ENCODE measurements around the gene JMJD8. TPM values are rescaled to one million over a fixed set of nuclear protein-coding genes. Genes with fewer than 3 reads are reported as not detected.
A peak's percentile ranks its signal among the peaks of the same experiment; 100 is the strongest.

The JMJD8 gene
- total RNA-seq, 1 experiment from 2014 or later = 23.4 TPM

DNA sequence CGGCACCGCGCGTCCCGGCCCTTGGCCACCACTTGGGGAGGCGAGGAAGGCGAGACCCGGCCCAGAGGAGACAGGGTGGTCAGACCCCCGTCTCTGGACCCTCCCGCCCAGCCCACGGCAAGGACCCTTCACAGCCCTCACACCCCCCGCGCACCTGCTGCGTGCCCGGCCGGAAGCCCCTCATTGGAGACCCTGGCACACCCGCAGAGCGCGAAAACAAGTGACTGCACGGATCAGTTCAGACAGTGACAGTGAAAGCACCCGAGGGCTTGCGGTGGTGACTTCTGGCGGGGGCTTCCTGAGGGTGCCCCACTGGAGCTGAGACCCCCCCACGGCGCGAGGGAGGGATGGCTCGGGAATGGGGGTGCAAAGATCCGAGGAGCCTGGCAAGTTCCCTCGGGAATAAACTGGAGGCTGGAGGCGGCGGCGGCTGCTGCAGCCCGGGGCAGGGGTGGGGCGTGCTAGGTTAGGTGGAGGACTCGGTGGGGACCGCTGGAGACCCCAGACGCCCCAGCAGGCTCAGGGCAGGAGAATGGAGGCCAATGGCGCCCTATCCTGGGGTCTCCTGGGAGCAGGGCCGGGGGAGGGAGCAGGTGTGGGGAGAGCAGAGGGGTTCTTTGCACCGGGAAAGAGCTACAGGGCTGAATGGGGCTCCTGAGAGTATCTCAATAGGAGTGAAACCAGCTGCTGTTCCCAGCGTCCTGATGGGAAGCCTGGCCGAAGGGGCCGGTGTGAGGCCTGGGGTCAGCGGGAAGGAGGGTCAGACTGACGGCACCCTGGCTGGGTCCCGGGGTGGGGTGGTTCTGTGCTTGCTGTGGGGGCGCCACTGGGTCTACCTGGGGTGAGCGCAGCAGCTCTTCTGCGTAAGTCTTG lies 22.3 kb upstream of the JMJD8 start:
- peak overlapping the region; percentile 28; the same call in 1 of the 2 replicates for H3K4me3 ChIP-seq
- H3K27ac ChIP-seq = no peak overlapping the region
- H3K9me3 ChIP-seq (replicated peaks) = no peaks in the 10 kb centered on the region
- peaks cover 18% of the 10 kb centered on the region for H3K4me1 ChIP-seq
- no peaks in the 10 kb centered on the region for H3K36me3 ChIP-seq
- peaks cover 29% of the 10 kb centered on the region for H3K27me3 ChIP-seq
- DNase-seq = no peak

DNA sequence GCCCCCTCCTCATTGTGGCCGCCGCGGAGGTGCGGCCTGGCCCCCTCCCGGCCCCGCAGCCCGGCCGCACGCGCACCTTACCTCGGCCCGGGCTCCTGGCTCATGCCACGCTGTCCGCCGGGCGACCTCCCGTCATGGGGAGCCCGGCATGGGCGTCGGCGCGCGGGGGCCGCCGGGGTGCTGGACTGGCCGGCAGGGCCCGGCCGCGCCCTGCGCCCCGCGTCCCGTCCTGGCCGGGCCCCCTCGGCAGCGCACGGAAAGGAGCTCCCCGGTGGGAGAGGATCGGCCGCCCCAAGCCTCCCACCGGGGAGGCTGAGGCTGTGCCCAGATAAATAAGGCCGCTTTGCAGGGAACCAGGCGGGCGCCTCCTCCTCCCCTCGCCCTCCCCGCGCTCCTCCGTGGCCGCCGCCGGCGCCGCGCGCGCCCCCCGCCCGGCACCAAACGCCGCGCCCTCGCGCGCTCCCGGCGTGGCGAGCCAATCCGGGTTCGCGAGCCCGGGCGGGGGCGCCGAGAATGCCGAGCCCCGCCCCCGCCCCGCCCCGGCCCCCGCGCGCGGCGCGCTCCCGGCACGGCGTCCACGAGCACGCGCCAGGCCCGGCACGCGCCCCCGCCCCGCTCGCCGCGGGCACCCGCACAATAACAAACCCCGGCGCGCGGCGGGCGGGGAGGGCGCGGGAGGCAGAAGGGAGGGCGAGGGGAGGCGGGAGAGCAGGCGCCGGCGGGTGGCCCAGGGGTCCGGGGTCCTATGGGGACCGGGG lies 21.5 kb upstream of the JMJD8 start, which contains the start of gene FBXL16:
Gene FBXL16, minus strand, starts transcription at position 371 of the 758 bp plus-strand sequence. CDS start 8,396 bp downstream, outside the sequence.
- DNase-seq = peak in 1 of 2 experiments; percentile 43
- H3K27ac ChIP-seq = no peak within 1 kb of the TSS
- H3K27me3 ChIP-seq = peaks cover 35% of the 10 kb centered on the region
- peak within 1 kb of the TSS; percentile 35 for H3K4me3 ChIP-seq
- no peaks in the 10 kb centered on the region for H3K9me3 ChIP-seq (replicated peaks)
- H3K4me1 ChIP-seq = peaks cover 10% of the 10 kb centered on the region
- no peaks in the 10 kb centered on the region for H3K36me3 ChIP-seq

DNA sequence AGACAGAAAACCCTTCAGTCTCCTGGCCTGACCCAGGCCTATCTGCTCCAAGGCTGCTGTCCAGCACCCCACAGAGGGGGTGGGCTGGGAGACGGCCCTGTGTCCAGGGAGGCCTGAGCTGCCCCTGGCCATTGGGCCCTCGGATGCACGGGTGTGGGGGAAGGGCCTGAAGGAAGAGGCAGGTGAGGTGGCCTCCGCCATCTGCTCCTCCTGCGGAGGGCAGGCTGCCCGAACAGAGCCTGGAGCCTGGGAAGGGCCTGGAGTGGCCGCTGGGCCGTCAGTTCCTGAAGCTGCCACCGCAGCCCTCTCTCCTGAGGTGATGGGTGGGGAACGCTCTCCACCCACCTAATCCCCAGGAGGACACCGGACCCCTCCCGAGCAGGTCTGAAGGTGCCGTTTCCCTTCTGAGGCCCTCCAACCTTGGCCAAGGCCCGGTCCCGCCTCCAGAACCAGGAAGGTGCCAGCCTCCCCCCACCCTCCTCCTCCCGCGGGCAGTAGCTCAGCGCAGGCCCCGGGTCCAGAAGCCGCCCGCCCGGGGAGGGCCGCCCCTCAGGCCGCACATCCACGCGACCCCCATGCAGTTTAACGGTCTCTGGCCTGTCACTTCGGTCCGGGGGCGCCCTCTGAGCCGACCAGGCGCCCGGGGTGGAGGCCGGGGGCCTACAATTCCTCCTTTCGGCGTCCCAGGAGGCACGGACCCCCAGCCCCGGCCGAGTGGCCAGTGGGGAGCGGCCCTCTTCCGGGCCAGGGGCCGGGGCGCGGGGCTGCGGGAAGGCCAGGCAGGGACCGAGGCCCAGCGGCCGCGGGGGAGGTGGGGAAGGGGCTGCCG lies 20.6 kb upstream of the JMJD8 start:
- Histone ChIP-seq H3K4me1 (peaks cover 1% of the 10 kb centered on the region), H3K36me3 (no peaks in the 10 kb centered on the region), H3K27me3 (peaks cover 35% of the 10 kb centered on the region), H3K4me3 (peak overlapping the region; percentile 35), H3K9me3 (replicated peaks) (no peaks in the 10 kb centered on the region), H3K27ac (no peak overlapping the region)
- no peak for DNase-seq

DNA sequence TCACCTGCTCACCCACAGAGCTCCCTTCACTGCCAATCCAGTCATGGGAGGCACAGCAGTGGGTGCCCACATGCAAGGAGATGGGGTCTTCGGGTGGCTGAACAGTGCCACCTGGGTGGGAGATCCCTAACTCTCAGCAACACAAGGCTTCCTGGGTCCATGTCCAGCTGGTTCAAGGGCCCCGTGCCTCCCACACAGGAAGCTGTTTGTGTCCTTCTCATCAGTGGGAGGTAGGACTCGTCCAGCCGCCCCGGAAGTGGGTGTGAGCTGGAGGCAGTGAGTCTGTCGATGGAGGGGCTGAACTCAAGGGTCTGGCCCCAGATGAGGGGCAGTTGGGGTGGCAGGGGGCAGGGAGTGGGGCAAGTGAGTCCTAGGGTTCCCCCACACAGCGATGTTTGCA lies 19.9 kb upstream of the JMJD8 start:
- H3K36me3 ChIP-seq = no peaks in the 10 kb centered on the region
- DNase-seq = no peak
- H3K4me3 ChIP-seq = no peak overlapping the region
- no peak overlapping the region for H3K27ac ChIP-seq
- no peaks in the 10 kb centered on the region for H3K4me1 ChIP-seq
- H3K9me3 ChIP-seq (replicated peaks) = no peaks in the 10 kb centered on the region
- peaks cover 35% of the 10 kb centered on the region for H3K27me3 ChIP-seq

DNA sequence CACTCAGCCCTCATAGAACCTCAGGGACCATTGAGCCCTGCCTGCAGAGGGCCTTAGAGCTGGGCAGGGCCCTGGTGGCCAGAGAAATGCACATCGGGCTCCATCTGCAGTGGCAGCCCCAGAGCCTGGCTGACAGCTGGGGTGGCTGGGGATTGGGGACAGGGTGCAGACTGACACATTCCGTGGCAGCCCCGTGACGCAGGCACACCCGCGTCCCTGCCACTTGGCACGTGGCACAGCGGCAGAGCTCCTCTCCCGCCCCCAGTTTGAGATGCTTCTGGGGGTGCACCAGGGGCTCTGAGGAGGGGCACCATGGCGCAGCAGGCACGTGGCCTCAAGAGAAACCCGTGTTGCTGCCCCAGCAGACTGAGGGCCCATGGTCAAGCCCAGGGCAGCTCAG lies 19.3 kb upstream of the JMJD8 start:
- no peak overlapping the region for H3K4me3 ChIP-seq
- no peaks in the 10 kb centered on the region for H3K9me3 ChIP-seq (replicated peaks)
- no peak for DNase-seq
- H3K27me3 ChIP-seq = peaks cover 35% of the 10 kb centered on the region
- H3K4me1 ChIP-seq = no peaks in the 10 kb centered on the region
- H3K36me3 ChIP-seq = no peaks in the 10 kb centered on the region
- H3K27ac ChIP-seq = no peak overlapping the region

DNA sequence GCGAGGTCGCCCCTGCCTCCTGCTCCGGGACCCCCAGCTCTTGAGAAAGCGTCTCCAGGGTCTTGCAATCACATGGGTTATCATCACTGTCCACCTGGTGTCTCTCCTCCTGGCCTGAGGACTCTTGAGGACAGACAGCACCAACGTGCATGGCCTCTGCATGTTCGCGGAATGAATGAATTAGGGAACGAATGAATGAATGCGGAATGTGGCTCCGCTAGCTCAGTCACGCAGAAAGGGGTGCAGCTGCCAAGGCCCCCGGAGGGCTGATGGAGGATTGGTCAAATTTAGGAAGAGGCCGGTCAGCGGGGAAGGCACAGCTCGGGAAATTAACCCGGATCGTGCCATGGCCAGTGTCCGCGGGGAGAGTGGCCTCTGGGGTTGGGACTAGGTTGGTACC lies 18.2 kb upstream of the JMJD8 start:
- H3K4me3 ChIP-seq = no peak overlapping the region
- H3K27me3 ChIP-seq = peaks cover 35% of the 10 kb centered on the region
- H3K27ac ChIP-seq = no peak overlapping the region
- no peaks in the 10 kb centered on the region for H3K36me3 ChIP-seq
- no peaks in the 10 kb centered on the region for H3K9me3 ChIP-seq (replicated peaks)
- DNase-seq = no peak
- H3K4me1 ChIP-seq = no peaks in the 10 kb centered on the region

- DNase-seq = no peak
- H3K9me3 ChIP-seq (replicated peaks) = no peaks in the 10 kb centered on the region
- no peak overlapping the region for H3K27ac ChIP-seq
- no peaks in the 10 kb centered on the region for H3K36me3 ChIP-seq
- no peaks in the 10 kb centered on the region for H3K4me1 ChIP-seq
- H3K4me3 ChIP-seq = no peak overlapping the region
- H3K27me3 ChIP-seq = peaks cover 35% of the 10 kb centered on the region
Observed at GRCh38 chr16:700684-701584, 16.8 kb upstream of the JMJD8 start.

- H3K4me1 ChIP-seq = no peaks in the 10 kb centered on the region
- H3K27me3 ChIP-seq = peaks cover 29% of the 10 kb centered on the region
- H3K9me3 ChIP-seq (replicated peaks) = no peaks in the 10 kb centered on the region
- no peak for DNase-seq
- H3K4me3 ChIP-seq = no peak overlapping the region
- H3K36me3 ChIP-seq = no peaks in the 10 kb centered on the region
- H3K27ac ChIP-seq = no peak overlapping the region
Observed at GRCh38 chr16:698911-699671, 15.0 kb upstream of the JMJD8 start.

DNA sequence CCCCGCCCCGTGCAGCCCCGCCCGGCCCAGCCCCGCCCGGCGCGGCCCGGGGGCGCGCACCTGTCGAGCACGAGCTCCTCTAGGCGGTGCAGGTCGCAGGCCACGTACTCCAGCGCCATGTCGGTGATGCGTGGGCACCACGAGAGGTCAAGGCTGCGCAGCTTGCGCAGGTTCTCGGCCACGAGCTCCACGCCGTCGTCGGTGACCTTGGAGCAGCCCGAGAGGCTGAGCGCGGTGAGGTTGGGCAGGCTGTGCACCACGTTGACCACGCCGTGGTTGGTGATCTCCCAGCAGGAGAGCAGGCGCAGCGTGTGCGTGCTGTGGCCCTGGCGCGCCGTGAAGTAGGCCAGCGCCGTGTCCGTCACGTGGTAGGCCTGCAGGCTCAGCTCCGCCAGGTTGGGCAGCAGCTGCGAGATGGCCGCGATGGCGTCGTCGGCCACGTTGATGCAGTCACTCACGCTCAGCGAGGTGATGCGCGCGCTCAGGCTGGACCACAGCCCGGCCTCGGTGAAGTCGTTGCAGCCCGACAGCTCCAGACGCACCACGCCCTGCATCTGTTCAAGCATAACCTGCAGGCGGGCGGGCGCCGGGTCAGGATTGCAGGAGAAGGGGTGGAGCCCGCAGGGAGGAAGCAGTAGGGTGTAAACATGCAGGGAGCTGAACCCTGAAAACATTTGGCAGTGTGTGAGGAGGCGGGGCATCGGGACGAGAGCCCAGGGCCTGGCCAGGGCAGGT lies 11.4 kb upstream of the JMJD8 start:
- H3K27ac ChIP-seq = no peak overlapping the region
- H3K4me3 ChIP-seq = peak overlapping the region; percentile 42
- no peaks in the 10 kb centered on the region for H3K4me1 ChIP-seq
- no peaks in the 10 kb centered on the region for H3K36me3 ChIP-seq
- peak; percentile 58 to 64 for DNase-seq
- H3K27me3 ChIP-seq = no peaks in the 10 kb centered on the region
- no peaks in the 10 kb centered on the region for H3K9me3 ChIP-seq (replicated peaks)

- H3K36me3 ChIP-seq = no peaks in the 10 kb centered on the region
- no peak overlapping the region for H3K27ac ChIP-seq
- H3K4me3 ChIP-seq = no peak overlapping the region
- no peaks in the 10 kb centered on the region for H3K27me3 ChIP-seq
- no peak for DNase-seq
- no peaks in the 10 kb centered on the region for H3K9me3 ChIP-seq (replicated peaks)
- no peaks in the 10 kb centered on the region for H3K4me1 ChIP-seq
Observed at GRCh38 chr16:694863-695354, 10.8 kb upstream of the JMJD8 start.

GRCh38 chr16:694187-694862 lies 10.2 kb upstream of the JMJD8 start:
- Histone ChIP-seq H3K27me3 (no peaks in the 10 kb centered on the region), H3K4me3 (no peak overlapping the region), H3K4me1 (no peaks in the 10 kb centered on the region), H3K36me3 (no peaks in the 10 kb centered on the region), H3K27ac (no peak overlapping the region), H3K9me3 (replicated peaks) (no peaks in the 10 kb centered on the region)
- no peak for DNase-seq

- Histone ChIP-seq H3K27me3 (no peaks in the 10 kb centered on the region), H3K36me3 (no peaks in the 10 kb centered on the region), H3K4me1 (no peaks in the 10 kb centered on the region), H3K4me3 (no peak overlapping the region), H3K27ac (no peak overlapping the region), H3K9me3 (replicated peaks) (no peaks in the 10 kb centered on the region)
- no peak for DNase-seq
Observed at GRCh38 chr16:693766-694165, 9.6 kb upstream of the JMJD8 start.
